ENCODE results near the gene TRMT1L.

TRMT1L gene

DNA sequence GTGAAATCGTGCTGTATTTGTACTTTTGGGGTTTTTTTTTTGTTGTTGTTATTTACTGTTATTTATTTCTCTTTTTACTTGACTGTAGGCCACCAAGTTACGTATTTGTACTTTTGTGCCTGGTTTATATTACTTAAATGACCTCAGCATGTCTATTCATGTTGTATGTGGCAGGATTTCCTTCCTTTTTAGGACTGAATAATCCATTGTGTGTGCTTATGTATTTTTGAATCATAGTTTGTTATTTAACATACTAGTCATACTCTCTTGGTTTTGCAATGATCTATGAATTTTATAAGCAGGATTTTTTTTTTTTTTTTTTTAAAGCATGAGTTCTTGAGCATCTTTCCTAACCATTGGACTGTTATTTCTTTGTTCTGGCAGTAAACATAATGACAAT lies 60.2 kb downstream of the TRMT1L start:
- Mint-ChIP-seq H3K4me1 (ENCODE audit: low read depth in 2 of 2) (no peaks in the 10 kb centered on the region), H3K4me3 (no peak overlapping the region), H3K27ac (no peak overlapping the region), H3K9me3 (no peaks in the 10 kb centered on the region), H3K36me3 (ENCODE audit: insufficient read depth) (peaks cover 48% of the 10 kb centered on the region), H3K27me3 (no peaks in the 10 kb centered on the region)
- DNase-seq (no peak), ATAC-seq (replicated peaks) (no peak)

DNA sequence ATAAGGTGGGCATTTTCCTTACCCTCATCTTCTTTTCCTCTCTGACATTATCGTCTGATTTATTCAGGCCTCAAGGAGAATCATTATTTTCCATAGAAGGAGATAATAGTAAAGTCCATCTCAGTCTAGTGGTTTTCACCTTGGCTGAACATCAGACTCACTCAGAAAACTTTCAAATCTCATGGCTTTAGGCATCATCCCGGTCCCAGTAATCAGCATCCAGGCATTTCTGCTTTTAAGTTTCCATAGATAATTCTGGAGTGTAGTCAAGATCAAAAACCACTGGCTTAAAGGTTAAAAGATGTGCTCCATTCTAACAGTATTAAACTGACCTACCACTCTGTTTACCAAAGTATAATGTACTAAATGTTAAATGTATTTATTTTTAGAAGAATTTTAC lies 62.0 kb downstream of the TRMT1L start:
- no peaks in the 10 kb centered on the region for H3K27me3 Mint-ChIP-seq
- no peak overlapping the region for H3K27ac Mint-ChIP-seq
- no peaks in the 10 kb centered on the region for H3K4me1 Mint-ChIP-seq (ENCODE audit: low read depth in 2 of 2)
- no peak for ATAC-seq (replicated peaks)
- no peaks in the 10 kb centered on the region for H3K9me3 Mint-ChIP-seq
- no peak for DNase-seq
- H3K4me3 Mint-ChIP-seq: no peak overlapping the region
- peaks cover 42% of the 10 kb centered on the region for H3K36me3 Mint-ChIP-seq (ENCODE audit: insufficient read depth)

DNA sequence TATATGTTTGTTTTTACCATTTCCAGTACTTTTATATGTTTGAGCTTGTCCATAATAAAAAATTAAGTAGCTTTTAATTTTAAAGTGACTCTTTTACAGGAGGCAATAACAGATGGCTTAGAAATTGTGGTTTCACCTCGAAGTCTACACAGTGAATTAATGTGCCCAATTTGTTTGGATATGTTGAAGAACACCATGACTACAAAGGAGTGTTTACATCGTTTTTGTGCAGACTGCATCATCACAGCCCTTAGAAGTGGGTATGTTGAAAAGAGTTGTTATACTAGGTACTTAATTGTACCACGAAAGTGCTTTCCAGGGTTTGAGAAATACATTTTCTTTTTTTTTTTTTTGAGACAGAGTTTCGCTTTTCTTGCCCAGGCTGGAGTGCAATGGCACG lies 65.3 kb downstream of the TRMT1L start:
- DNase-seq (no peak), ATAC-seq (replicated peaks) (no peak)
- Mint-ChIP-seq H3K4me1 (ENCODE audit: low read depth in 2 of 2) (peaks cover 0 to 1% of the 10 kb centered on the region in 2 donors), H3K9me3 (no peaks in the 10 kb centered on the region), H3K27me3 (no peaks in the 10 kb centered on the region), H3K27ac (no peak overlapping the region), H3K36me3 (ENCODE audit: insufficient read depth) (peaks cover 40% of the 10 kb centered on the region), H3K4me3 (no peak overlapping the region)

DNA sequence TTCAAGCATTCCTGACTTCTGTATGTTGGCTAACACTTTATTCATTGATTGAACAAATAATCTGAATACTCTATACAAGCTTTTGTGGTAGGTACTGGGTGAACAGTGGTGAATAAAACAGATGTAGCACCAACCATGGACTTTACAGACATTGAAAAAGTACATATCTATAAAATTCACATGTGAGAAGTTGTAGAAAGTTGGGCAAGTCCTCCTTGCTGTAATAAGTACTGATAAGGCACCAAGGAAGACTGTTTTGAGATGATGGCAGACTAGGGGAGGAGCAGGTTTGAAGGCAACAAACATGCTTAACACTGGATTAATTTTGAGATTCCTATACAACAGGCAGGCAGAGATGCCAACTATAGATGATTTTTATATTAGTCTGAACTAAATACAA lies 69.0 kb downstream of the TRMT1L start:
- peaks cover 10 to 25% of the 10 kb centered on the region in 2 donors for H3K4me1 Mint-ChIP-seq (ENCODE audit: low read depth in 2 of 2)
- ATAC-seq (replicated peaks): no peak
- H3K4me3 Mint-ChIP-seq: no peak overlapping the region
- no peak overlapping the region for H3K27ac Mint-ChIP-seq
- DNase-seq: no peak
- no peaks in the 10 kb centered on the region for H3K27me3 Mint-ChIP-seq
- no peaks in the 10 kb centered on the region for H3K9me3 Mint-ChIP-seq
- H3K36me3 Mint-ChIP-seq (ENCODE audit: insufficient read depth): peaks cover 29% of the 10 kb centered on the region

DNA sequence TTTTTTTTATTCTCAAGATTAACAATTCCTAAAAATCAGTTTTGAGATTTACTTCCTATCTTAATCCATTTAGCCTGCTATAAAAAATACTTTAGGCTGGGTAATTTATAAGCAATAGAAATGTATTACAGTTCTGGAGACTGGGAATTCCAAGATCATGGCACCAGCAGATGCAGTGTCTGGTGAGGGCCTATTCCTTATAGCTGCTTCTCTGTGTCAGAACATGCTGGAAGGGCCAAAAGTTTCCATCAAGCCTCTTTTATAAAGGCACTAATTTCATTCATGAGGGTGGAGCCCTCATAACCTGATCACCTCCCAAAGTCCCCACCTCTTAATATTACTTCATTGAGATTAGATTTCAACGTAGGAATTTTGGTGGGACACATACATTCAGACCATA lies 69.7 kb downstream of the TRMT1L start:
- Mint-ChIP-seq H3K36me3 (ENCODE audit: insufficient read depth) (peaks cover 25% of the 10 kb centered on the region), H3K27me3 (no peaks in the 10 kb centered on the region), H3K27ac (no peak overlapping the region), H3K4me3 (no peak overlapping the region), H3K4me1 (ENCODE audit: low read depth in 2 of 2) (peaks cover 10 to 25% of the 10 kb centered on the region in 2 donors), H3K9me3 (no peaks in the 10 kb centered on the region)
- DNase-seq (no peak), ATAC-seq (replicated peaks) (no peak)

DNA sequence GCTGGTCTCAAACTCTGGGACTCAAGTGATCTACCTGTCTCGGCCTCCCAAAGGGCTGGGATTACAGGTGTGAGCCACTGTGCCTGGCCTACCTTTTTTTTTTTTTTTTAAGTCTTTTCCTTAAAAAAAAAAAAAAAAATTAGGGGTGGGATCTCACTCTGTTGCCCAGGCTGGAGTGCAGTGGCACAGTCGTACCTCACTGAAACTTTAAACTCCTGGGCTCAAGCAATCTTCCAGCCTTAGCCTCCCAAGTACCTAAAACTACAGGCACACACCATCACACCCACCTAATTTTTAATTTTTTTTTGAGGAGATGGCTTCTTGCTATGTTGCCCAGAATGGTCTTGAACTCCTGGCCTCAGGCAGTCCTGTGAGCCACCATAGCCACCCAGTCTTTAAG lies 72.9 kb downstream of the TRMT1L start:
- ATAC-seq (replicated peaks) (no peak), DNase-seq (no peak)
- Mint-ChIP-seq H3K27me3 (no peaks in the 10 kb centered on the region), H3K27ac (no peak overlapping the region), H3K9me3 (no peaks in the 10 kb centered on the region), H3K4me1 (ENCODE audit: low read depth in 2 of 2) (peaks cover 18 to 41% of the 10 kb centered on the region in 2 donors), H3K36me3 (ENCODE audit: insufficient read depth) (peaks cover 11% of the 10 kb centered on the region), H3K4me3 (no peak overlapping the region)

DNA sequence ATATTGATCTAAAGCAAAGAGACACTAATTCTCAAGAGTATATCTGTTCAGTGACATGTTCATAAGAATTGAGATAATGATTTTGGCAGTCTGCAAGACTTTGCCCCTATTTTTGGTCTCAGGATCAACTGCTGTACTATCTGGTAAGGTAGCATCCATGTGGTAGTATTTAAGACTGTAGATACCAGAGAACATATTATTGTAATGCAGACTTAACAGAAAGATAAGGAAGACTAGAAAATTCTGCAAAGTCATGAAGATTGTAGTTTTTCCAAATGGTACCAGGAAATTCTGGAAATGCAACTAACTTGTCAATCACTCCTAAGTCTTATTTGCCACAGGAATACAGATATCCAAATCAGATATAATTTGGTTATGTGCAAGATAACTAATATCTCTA lies 76.3 kb downstream of the TRMT1L start:
- no peak overlapping the region for H3K27ac Mint-ChIP-seq
- H3K36me3 Mint-ChIP-seq (ENCODE audit: insufficient read depth): no peaks in the 10 kb centered on the region
- DNase-seq (no peak), ATAC-seq (replicated peaks) (no peak)
- peaks cover 17 to 45% of the 10 kb centered on the region in 2 donors for H3K4me1 Mint-ChIP-seq (ENCODE audit: low read depth in 2 of 2)
- H3K4me3 Mint-ChIP-seq: no peak overlapping the region
- H3K27me3 Mint-ChIP-seq: no peaks in the 10 kb centered on the region
- no peaks in the 10 kb centered on the region for H3K9me3 Mint-ChIP-seq

DNA sequence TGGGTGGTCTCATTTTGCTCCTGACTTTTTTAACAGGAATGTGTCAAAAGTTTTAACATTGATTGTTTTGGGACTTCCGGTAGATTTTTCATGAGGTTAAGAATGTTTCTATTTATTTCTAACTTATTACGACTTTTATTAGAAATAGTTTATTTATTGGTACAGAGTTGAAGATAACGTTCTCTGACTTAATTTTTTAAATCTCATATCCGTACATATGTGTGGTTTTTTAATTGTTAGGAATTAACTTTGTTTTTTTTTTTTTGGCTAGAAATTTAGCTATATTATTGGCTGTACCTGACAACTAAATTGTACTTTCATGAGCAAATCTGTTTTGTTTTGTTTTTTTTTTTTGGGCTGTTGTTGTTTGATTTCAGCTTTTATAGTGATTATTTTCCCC lies 79.4 kb downstream of the TRMT1L start:
- Mint-ChIP-seq H3K4me1 (ENCODE audit: low read depth in 2 of 2) (peaks cover 18 to 50% of the 10 kb centered on the region in 2 donors), H3K4me3 (no peak overlapping the region), H3K27ac (no peak overlapping the region), H3K36me3 (ENCODE audit: insufficient read depth) (no peaks in the 10 kb centered on the region), H3K27me3 (no peaks in the 10 kb centered on the region), H3K9me3 (no peaks in the 10 kb centered on the region)
- DNase-seq (no peak), ATAC-seq (replicated peaks) (no peak)

DNA sequence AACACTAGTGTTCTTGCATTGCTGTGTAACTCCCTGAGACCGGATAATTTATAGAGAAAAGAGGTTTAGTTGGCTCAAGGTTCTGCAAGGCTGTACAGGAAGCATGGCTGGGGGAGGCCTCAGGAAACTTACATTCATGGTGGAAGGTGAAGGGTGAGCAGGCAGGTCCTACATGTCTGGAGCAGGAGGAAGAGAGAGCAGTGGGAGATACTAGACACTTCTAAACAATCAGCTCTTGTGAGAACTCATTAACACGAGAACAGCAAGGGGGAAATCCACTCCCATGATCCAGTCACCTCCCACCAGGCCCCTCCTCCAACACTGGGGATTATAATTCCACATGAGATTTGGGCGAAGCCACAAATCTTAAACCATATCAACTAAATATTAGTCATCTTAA lies 81.3 kb downstream of the TRMT1L start:
- H3K36me3 Mint-ChIP-seq (ENCODE audit: insufficient read depth): no peaks in the 10 kb centered on the region
- no peaks in the 10 kb centered on the region for H3K9me3 Mint-ChIP-seq
- peaks cover 28 to 53% of the 10 kb centered on the region in 2 donors for H3K4me1 Mint-ChIP-seq (ENCODE audit: low read depth in 2 of 2)
- DNase-seq: no peak
- no peak for ATAC-seq (replicated peaks)
- H3K27ac Mint-ChIP-seq: peak overlapping the region in 1 of 2 donors; percentile 8
- H3K27me3 Mint-ChIP-seq: no peaks in the 10 kb centered on the region
- H3K4me3 Mint-ChIP-seq: no peak overlapping the region

DNA sequence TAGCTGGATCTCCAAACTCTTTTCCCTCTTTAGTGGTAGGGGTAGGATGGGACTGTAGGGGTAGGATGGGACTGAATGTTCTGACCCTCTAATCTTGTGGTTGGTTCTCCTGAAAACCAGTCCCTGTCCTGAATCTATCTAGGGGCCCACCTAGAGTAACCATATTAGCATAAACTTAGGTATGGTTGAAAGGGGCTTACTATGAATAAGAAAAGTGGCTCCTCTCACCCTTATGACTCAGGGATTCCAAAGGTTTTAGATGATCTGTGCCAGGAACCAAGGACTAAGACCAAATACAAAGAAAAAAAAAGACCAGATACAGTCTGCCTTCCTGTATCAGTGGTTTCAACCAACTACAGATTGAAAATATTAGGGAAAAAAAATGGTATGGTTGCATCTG lies 82.4 kb downstream of the TRMT1L start:
- no peak overlapping the region for H3K27ac Mint-ChIP-seq

DNA sequence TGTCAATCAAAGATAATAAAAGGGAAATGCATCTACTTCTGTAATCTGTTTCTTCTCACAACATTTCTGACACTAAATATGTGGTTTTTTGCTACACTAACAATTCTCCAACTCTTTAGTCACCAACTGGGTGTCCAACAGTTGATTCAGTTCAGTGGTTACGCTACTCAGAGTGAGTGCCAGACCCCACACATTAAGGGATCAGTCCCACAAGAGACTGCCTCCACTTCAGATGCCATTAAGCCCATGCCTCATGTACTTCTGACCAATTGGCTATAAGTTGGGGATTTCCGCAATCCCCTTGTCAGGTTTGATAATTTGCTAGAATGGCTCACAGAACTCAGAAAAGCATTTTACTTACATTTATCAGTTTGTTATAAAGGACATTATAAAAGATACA lies 83.0 kb downstream of the TRMT1L start:
- no peaks in the 10 kb centered on the region for H3K36me3 Mint-ChIP-seq (ENCODE audit: insufficient read depth)
- peaks cover 22 to 43% of the 10 kb centered on the region in 2 donors for H3K4me1 Mint-ChIP-seq (ENCODE audit: low read depth in 2 of 2)
- peak overlapping the region in 1 of 2 donors; percentile 39 for H3K27ac Mint-ChIP-seq
- H3K4me3 Mint-ChIP-seq: no peak overlapping the region
- no peaks in the 10 kb centered on the region for H3K9me3 Mint-ChIP-seq
- no peaks in the 10 kb centered on the region for H3K27me3 Mint-ChIP-seq
- DNase-seq: no peak
- no peak for ATAC-seq (replicated peaks)

More for the DNA sequence above, 82.4 kb downstream of the TRMT1L start:
- no peaks in the 10 kb centered on the region for H3K9me3 Mint-ChIP-seq
- DNase-seq (no peak), ATAC-seq (replicated peaks) (no peak)
- H3K27me3 Mint-ChIP-seq: no peaks in the 10 kb centered on the region
- no peaks in the 10 kb centered on the region for H3K36me3 Mint-ChIP-seq (ENCODE audit: insufficient read depth)
- no peak overlapping the region for H3K4me3 Mint-ChIP-seq
- peaks cover 24 to 47% of the 10 kb centered on the region in 2 donors for H3K4me1 Mint-ChIP-seq (ENCODE audit: low read depth in 2 of 2)

DNA sequence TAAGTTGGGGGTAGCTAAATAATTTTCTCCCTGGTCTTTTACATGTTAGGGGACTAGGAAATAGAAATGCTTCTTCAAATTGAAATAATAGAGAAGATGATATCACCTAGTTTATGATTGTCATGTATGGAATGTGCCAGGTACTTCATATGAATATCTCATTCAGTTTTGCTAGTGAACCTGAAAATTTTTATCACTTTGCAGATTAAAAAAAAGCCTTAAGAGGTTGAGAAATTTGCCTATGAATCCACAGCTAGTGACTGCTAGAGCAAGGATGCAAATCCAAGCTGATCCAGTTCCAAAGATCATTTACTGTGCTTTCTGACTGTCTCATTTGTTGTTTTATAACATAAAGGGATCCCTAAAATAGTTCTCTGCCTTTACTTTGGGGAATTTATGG lies 86.7 kb downstream of the TRMT1L start:
- DNase-seq (no peak), ATAC-seq (replicated peaks) (no peak)
- Mint-ChIP-seq H3K4me1 (ENCODE audit: low read depth in 2 of 2) (peaks cover 32 to 52% of the 10 kb centered on the region in 2 donors), H3K4me3 (no peak overlapping the region), H3K36me3 (ENCODE audit: insufficient read depth) (no peaks in the 10 kb centered on the region), H3K27ac (no peak overlapping the region), H3K9me3 (no peaks in the 10 kb centered on the region), H3K27me3 (no peaks in the 10 kb centered on the region)

DNA sequence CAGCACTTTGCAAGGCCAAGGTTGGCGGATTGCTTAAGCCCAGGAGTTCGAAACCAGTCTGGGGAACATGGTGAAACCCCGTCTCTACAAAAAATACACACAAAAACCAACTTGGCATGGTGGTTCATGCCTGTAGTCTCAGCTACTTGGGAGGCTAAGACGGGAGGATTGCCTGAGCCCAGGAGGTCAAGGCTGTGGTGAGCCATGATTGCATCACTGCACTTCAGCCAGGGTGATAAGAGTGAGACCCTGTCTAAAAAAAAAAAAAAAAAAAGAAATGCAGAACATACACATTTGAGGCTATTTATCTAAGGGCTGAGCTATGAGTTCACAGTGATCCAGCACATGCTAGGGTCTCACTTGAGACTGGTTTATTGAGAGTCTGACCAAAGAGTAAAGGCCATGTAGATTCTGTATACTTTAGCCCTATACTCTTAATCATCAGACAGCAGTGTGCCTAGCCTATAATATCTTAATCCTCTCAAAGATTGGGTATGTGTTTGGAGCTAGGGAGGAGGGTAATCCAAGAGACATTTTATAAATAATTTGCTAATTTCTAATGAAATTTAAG lies 87.5 kb downstream of the TRMT1L start:
- no peaks in the 10 kb centered on the region for H3K36me3 Mint-ChIP-seq (ENCODE audit: insufficient read depth)
- ATAC-seq (replicated peaks) (no peak), DNase-seq (no peak)
- no peaks in the 10 kb centered on the region for H3K27me3 Mint-ChIP-seq
- H3K4me3 Mint-ChIP-seq: no peak overlapping the region
- H3K9me3 Mint-ChIP-seq: no peaks in the 10 kb centered on the region
- H3K4me1 Mint-ChIP-seq (ENCODE audit: low read depth in 2 of 2): peaks cover 34 to 49% of the 10 kb centered on the region in 2 donors
- H3K27ac Mint-ChIP-seq: peak overlapping the region in 1 of 2 donors; percentile 11

DNA sequence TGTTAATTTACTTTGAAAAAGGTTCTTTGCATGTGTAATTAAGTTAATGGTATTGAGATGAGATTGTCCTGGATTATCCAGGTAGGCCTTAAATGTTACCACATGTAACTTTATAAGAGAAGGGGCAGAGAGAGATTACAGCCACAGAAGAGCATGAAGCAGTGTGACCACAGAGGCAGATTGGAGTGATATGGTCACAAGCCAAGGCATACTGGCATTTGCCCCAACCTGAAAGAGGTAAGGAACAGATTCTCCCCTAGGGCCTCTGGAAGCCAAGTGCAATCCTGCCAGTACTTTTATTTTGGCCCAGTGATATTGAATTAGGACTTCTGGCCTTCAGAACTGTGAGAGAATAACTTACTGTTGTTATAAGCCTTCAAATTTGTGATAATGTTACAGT lies 88.4 kb downstream of the TRMT1L start:
- Mint-ChIP-seq H3K27ac (no peak overlapping the region), H3K27me3 (no peaks in the 10 kb centered on the region), H3K36me3 (ENCODE audit: insufficient read depth) (no peaks in the 10 kb centered on the region), H3K4me3 (no peak overlapping the region), H3K9me3 (no peaks in the 10 kb centered on the region), H3K4me1 (ENCODE audit: low read depth in 2 of 2) (peaks cover 35 to 46% of the 10 kb centered on the region in 2 donors)
- DNase-seq (no peak), ATAC-seq (replicated peaks) (no peak)
